ENCODE data around the gene LRRC4. TPM values are rescaled to one million over a fixed set of nuclear protein-coding genes. Genes with fewer than 3 reads are reported as not detected.

The LRRC4 gene
- total RNA-seq, 6 donors from 2014 or later: 3.9 to 23.3 (median 11.1) TPM

DNA sequence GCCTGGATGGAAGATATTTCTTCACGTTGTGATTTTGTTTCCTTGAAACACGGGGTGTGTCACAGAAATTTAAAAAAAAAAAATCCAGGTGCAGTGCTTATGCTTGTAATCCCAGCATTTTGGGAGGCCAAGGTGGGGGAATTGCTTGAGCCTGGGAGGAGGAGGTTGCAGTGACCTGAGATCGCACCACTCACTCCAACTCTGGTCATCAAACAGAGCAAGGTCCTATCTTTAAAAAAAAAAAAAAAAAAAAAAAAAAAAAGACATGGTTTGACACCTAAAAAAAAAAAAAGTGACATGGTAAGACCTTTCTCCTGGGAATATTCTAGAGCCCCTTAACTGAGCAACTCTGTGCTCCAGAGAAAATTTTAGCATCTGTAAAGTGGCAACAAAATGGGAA is 9.0 kb upstream of the LRRC4 start:
- no peak overlapping the region for H3K4me3 ChIP-seq
- no peaks in the 10 kb centered on the region for H3K9me3 ChIP-seq
- no peaks in the 10 kb centered on the region for H3K4me1 ChIP-seq
- WGBS, 2 donors: 90 to 91% methylated on average over 3 of the region's 3 CpGs
- ATAC-seq (ENCODE audit: low FRiP score in 2 of 2) (no peak), DNase-seq (no peak)
- H3K27ac ChIP-seq: no peak overlapping the region
- H3K27me3 ChIP-seq: no peaks in the 10 kb centered on the region
- H3K36me3 ChIP-seq: no peaks in the 10 kb centered on the region
- TF ChIP-seq EP300 (IDR thresholded peaks at IDR 0.05) (no peak), POLR2AphosphoS5 (IDR thresholded peaks at IDR 0.05) (no peak), CTCF (IDR thresholded peaks at IDR 0.05) (no peak), POLR2A (IDR thresholded peaks at IDR 0.05) (no peak)

- WGBS, 2 donors: 87 to 94% methylated on average over 4 of the region's 4 CpGs
- no peaks in the 10 kb centered on the region for H3K36me3 ChIP-seq
These were observed 8.3 kb upstream of the LRRC4 start for GRCh38 chr7:128039544-128039953.

DNA sequence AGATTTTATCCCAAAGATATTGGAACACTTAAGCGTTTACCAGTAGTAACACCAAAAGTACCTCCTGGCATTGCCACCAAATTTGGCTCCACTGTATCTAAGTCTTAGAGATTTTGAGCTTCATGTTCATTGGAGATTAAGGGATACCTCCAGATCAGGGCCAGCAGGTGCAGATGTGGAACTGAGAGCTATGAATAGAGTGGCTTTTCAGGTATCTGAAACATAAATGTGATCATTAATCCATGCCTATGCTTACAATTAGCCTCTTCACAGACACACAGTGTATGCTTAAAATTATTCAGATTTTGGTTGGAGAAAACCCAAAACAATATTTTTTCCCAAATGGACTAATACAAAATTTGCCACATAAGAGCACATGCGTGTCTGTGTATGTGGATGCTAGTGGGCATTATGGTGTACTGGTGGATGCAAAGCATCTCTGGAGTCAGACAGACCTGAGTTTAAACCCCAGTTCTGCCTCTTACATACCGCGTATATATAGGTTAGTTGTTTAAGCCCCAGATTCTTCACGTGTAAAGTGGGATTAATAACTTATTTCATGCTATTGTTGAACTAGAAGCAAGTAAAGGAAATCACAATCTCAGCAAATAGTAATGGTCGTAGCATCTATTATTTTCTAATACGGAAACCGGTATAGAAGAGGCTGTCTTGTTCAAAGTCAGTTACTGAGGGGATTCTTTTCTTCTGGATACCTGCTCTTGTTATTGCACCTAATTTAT is 6.8 kb upstream of the LRRC4 start:
- ATAC-seq (ENCODE audit: low FRiP score in 2 of 2) (no peak), DNase-seq (no peak)
- H3K27ac ChIP-seq: no peak overlapping the region
- no peaks in the 10 kb centered on the region for H3K36me3 ChIP-seq
- no peak overlapping the region for H3K4me3 ChIP-seq
- no peaks in the 10 kb centered on the region for H3K27me3 ChIP-seq
- WGBS, 2 donors: 95 to 96% methylated on average over 8 of the region's 8 CpGs
- TF ChIP-seq POLR2A (IDR thresholded peaks at IDR 0.05) (no peak), EP300 (IDR thresholded peaks at IDR 0.05) (no peak), POLR2AphosphoS5 (IDR thresholded peaks at IDR 0.05) (no peak), CTCF (IDR thresholded peaks at IDR 0.05) (no peak)
- peaks cover 1 to 6% (median 3%) of the 10 kb centered on the region in 4 donors for H3K4me1 ChIP-seq
- H3K9me3 ChIP-seq: no peaks in the 10 kb centered on the region

More at GRCh38 chr7:128039544-128039953, 8.3 kb upstream of the LRRC4 start:
- Histone ChIP-seq H3K4me1 (no peaks in the 10 kb centered on the region), H3K4me3 (no peak overlapping the region), H3K27me3 (no peaks in the 10 kb centered on the region), H3K27ac (no peak overlapping the region), H3K9me3 (no peaks in the 10 kb centered on the region)
- no peak for DNase-seq
- TF ChIP-seq EP300 (IDR thresholded peaks at IDR 0.05) (no peak), POLR2A (IDR thresholded peaks at IDR 0.05) (no peak), POLR2AphosphoS5 (IDR thresholded peaks at IDR 0.05) (no peak), CTCF (IDR thresholded peaks at IDR 0.05) (no peak)
- ATAC-seq (ENCODE audit: low FRiP score in 2 of 2): no peak

DNA sequence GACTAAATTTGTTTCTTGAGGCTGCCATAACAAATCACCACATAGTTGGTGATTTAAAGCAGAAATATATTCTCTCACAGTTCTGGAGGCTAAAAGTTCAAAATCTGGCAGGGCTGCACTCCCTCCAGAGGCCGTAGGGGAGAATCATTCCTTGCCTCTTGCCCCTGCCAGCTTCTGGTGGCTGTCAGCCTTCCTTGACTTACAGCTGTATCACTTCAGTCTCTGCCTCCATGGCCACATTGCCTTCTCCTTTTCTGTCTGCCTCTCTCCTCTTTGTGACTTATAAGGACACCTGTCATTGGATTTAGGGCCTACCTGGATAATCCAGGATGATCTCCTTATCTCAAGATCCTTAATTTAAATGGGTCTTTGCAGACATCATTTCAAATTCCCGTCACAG is 5.8 kb upstream of the LRRC4 start:
- TF ChIP-seq POLR2AphosphoS5 (IDR thresholded peaks at IDR 0.05) (no peak), EP300 (IDR thresholded peaks at IDR 0.05) (no peak), POLR2A (IDR thresholded peaks at IDR 0.05) (no peak)
- Histone ChIP-seq H3K27me3 (peaks cover 0 to 5% (median 0%) of the 10 kb centered on the region in 4 donors), H3K27ac (no peak overlapping the region), H3K9me3 (no peaks in the 10 kb centered on the region), H3K4me1 (peaks cover 7 to 13% (median 12%) of the 10 kb centered on the region in 4 donors), H3K4me3 (no peak overlapping the region), H3K36me3 (no peaks in the 10 kb centered on the region)
- DNase-seq (no peak), ATAC-seq (ENCODE audit: low FRiP score in 2 of 2) (no peak)
- 89 to 90% methylated on average over 2 of the region's 2 CpGs for WGBS, 2 donors

DNA sequence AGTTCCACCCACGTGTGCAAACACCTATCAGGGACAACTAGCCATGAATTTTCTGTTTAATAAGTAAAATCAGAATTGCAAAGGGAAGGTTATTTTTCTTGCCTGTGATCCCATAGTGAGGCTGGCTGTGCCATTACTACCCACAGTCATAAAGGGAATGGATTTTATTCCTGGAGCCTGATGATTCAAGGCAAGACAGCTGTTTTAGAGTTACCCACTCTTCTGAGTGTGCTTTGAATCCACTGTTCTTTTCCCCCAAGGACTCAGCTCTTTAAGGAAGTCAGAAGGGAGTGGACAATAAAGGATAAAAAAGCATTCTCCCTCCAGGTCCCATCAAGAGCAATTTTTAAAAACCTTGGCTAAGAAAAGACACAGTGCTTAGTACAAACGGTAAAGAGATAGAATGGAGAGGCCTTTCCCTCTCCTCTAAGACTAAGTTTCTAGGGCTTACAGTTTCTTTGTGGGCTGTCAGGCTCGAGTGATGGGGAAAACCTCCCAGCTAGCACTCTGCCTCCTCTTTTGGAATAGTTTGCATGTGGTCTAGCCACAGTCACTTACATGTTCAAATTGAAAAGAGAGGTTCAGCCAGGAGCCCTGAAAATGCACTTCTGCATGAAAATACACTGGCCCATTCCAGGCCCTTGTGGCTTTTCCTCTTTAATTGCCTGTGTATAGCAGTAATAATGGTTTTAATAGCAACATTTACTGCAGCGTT is 5.1 kb upstream of the LRRC4 start:
- H3K4me3 ChIP-seq: no peak overlapping the region
- 80 to 84% methylated on average over 4 of the region's 4 CpGs for WGBS, 2 donors
- TF ChIP-seq EP300 (IDR thresholded peaks at IDR 0.05) (no peak), POLR2A (IDR thresholded peaks at IDR 0.05) (no peak), CTCF (IDR thresholded peaks at IDR 0.05) (no peak), POLR2AphosphoS5 (IDR thresholded peaks at IDR 0.05) (no peak)
- H3K27ac ChIP-seq: no peak overlapping the region
- peaks cover 7 to 18% (median 13%) of the 10 kb centered on the region in 4 donors for H3K4me1 ChIP-seq
- no peaks in the 10 kb centered on the region for H3K36me3 ChIP-seq
- no peak for ATAC-seq (ENCODE audit: low FRiP score in 2 of 2)
- no peaks in the 10 kb centered on the region for H3K9me3 ChIP-seq
- DNase-seq: no peak
- H3K27me3 ChIP-seq: peaks cover 0 to 5% (median 0%) of the 10 kb centered on the region in 4 donors

All from upper lobe of left lung (tissue), 6 donors.